PC-3 (cell line): ENCODE measurements around the gene GPRASP3.
"Not testable (repeated sequence)": the region's sequence is repeated elsewhere in the genome, so short reads cannot be mapped to it uniquely, and the experiment has no call there.

Experiments used
- CTCF ChIP-seq: fragments of 300-600 bp; sonication (generic); conservative IDR thresholded peaks from 2 replicates; pipeline ENCODE4 v1.5.1; 2017; ENCODE audit warnings: antibody characterized with exemption, low read depth, mild to moderate bottlenecking, low read length
- EZH2 ChIP-seq: fragments of 300-600 bp; sonication (generic); IDR thresholded peaks from one replicate; pipeline ENCODE4 v1.6.1; 2017; ENCODE audit warnings: antibody characterized with exemption, mild to moderate bottlenecking, low read length; ENCODE audit not compliant: unreplicated experiment
- EZH2phosphoT487 ChIP-seq: fragments of 300-600 bp; sonication (generic); IDR thresholded peaks from 2 replicates; pipeline ENCODE4 v1.6.1; 2018; ENCODE audit warnings: mild to moderate bottlenecking, antibody characterized with exemption, low read length, borderline replicate concordance

- TF ChIP-seq CTCF, EZH2, EZH2phosphoT487: not testable (repeated sequence)
Measured at GRCh38 chrX:102721169-102721506, 595 bp downstream of the GPRASP3 start.
